Panc1 (cell line): ENCODE data around the gene EYS.

Experiments used
- TF ChIP-seq, protein P1 (sequence below): fragments of 450-650 bp; IDR thresholded peaks from 2 replicates; pipeline ENCODE4 v1.5.1; 2017; ENCODE audit warnings: mild to moderate bottlenecking
- TF ChIP-seq, protein P2 (sequence below), 2 experiments: IDR thresholded peaks; 2 replicates each; pipeline ENCODE4 v1.6.1; 2011 to 2012; ENCODE audit warnings: low read depth in 2 of 2, control low read depth in 1 of 2, low read length in 1 of 2, mild to moderate bottlenecking in 1 of 2, moderate library complexity in 1 of 2; ENCODE audit not compliant: insufficient read depth in 1 of 2

DNA sequence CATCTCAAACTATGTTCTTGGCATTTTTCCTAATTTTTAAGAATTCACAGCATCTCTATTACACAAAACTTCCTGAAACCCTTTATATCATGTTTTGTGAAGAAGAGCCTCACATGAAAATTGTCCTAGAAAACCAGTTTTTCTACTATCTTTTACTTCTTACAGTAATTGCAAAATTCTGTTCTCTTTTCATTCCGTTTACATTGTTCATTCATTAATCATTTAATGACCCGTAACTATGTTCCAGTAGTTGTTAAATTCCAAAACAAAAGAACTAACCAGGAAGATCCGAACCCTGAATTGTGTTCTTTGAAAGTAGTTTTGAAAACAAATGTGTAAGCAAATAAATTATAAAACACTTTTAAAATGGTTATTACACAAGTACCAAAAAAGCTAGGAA lies 597.0 kb downstream of the EYS start:
- TF ChIP-seq, protein P1, sequence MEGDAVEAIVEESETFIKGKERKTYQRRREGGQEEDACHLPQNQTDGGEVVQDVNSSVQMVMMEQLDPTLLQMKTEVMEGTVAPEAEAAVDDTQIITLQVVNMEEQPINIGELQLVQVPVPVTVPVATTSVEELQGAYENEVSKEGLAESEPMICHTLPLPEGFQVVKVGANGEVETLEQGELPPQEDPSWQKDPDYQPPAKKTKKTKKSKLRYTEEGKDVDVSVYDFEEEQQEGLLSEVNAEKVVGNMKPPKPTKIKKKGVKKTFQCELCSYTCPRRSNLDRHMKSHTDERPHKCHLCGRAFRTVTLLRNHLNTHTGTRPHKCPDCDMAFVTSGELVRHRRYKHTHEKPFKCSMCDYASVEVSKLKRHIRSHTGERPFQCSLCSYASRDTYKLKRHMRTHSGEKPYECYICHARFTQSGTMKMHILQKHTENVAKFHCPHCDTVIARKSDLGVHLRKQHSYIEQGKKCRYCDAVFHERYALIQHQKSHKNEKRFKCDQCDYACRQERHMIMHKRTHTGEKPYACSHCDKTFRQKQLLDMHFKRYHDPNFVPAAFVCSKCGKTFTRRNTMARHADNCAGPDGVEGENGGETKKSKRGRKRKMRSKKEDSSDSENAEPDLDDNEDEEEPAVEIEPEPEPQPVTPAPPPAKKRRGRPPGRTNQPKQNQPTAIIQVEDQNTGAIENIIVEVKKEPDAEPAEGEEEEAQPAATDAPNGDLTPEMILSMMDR = no peak
- TF ChIP-seq, protein P2, sequence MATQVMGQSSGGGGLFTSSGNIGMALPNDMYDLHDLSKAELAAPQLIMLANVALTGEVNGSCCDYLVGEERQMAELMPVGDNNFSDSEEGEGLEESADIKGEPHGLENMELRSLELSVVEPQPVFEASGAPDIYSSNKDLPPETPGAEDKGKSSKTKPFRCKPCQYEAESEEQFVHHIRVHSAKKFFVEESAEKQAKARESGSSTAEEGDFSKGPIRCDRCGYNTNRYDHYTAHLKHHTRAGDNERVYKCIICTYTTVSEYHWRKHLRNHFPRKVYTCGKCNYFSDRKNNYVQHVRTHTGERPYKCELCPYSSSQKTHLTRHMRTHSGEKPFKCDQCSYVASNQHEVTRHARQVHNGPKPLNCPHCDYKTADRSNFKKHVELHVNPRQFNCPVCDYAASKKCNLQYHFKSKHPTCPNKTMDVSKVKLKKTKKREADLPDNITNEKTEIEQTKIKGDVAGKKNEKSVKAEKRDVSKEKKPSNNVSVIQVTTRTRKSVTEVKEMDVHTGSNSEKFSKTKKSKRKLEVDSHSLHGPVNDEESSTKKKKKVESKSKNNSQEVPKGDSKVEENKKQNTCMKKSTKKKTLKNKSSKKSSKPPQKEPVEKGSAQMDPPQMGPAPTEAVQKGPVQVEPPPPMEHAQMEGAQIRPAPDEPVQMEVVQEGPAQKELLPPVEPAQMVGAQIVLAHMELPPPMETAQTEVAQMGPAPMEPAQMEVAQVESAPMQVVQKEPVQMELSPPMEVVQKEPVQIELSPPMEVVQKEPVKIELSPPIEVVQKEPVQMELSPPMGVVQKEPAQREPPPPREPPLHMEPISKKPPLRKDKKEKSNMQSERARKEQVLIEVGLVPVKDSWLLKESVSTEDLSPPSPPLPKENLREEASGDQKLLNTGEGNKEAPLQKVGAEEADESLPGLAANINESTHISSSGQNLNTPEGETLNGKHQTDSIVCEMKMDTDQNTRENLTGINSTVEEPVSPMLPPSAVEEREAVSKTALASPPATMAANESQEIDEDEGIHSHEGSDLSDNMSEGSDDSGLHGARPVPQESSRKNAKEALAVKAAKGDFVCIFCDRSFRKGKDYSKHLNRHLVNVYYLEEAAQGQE (IDR thresholded peaks at IDR 0.05; ENCODE audit: insufficient read depth in 1 of 2, low read depth in 2 of 2, low read length in 1 of 2) = no peak
